IPS DF 19.7 (cell line): ENCODE results near the gene MAD2L2.

Experiments used
- DNase-seq: peaks from one replicate; pipeline ENCODE4 v3.0.0-alpha.2; 2013; ENCODE audit warnings: low read depth, low spot score

MAD2L2 gene

GRCh38 chr1:11681071-11681771, at the start of gene MAD2L2:
Gene MAD2L2, minus strand, starts transcription at chr1:11681148. Its CDS starts 547 bp downstream, at chr1:11680601.
- no peak for DNase-seq

DNA sequence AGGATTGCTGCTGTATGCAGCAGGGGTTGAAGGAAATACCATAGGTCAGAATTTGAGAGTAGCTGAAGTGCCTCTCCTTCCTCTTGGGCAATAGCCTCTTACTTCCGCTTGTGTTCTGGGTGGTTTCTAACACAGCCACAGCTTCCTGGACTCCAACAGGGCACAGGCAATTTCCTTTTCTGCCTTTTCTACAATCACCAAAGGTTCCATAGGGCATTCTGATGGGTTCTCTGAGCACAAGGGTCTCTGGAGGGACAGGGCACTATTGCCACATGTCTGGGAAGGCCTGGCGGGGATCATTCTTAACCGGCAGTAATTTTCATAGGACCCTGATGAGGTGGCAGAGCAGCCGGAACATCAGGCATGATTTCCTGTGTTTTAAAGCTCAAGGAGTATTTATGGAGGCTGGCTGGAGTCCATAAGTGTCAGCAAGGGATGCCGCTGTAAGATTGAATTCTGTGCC, 49.5 kb upstream of the MAD2L2 start:
- no peak for DNase-seq

- no peak for DNase-seq
Observed at GRCh38 chr1:11729498-11730428, 48.8 kb upstream of the MAD2L2 start.

DNA sequence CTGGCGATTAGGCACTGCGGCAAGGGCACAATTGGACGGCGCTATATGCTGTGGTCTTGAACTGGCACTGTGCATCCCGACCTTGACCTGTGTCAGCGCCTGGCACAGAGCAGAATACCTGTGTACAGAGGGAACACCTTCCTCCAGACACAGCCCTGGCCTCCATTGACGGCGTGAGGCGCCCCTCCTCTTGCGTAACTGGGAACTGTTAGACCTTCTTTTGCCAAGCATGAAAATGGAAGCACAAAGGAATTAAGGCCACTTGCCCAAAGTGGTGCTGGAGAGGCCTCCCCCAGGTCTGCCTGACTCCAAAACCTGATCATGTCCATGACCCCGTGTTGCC, 48.2 kb upstream of the MAD2L2 start:
- DNase-seq: no peak

GRCh38 chr1:11728126-11728806, 47.3 kb upstream of the MAD2L2 start:
- DNase-seq: no peak

DNA sequence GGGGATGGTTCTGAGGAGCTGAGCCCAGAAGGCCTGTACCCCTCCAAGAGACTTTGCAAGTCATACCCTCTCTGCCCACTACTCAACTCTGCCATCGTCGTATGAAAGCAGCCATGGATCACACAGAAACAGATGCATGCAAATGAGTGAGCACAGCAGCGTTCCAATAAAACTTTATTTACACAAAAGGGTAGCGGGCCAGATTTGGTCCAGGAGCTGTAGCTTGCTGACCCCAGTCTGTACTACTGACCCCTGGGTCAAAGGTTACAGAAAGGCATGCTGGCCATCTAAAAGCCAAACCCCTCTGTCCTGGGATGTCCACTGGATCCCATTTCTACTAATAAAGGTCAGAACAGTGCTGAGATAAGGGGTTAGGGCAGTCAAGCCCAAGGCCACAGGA, 46.2 kb upstream of the MAD2L2 start:
- no peak for DNase-seq

GRCh38 chr1:11725616-11726015, 44.7 kb upstream of the MAD2L2 start:
- DNase-seq: no peak

DNA sequence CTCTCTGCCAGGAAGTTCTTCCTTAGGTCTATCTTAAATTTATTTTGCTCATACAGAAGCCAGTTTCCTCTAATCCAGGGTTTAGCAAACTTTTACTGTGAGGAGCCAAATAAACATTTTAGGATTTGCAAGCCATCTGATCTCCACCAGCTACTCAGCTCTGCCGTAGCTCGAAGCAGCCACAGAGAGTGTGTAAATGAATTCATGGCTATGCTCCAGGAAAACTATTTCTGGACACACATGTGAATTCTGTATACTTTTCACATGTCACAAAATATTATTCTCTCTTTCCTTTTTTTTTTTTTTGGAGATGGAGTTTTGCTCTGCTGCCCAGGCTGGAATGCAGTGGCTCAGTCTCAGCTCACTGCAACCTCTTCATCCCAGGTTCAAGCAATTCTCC, 41.6 kb upstream of the MAD2L2 start:
- no peak for DNase-seq

DNA sequence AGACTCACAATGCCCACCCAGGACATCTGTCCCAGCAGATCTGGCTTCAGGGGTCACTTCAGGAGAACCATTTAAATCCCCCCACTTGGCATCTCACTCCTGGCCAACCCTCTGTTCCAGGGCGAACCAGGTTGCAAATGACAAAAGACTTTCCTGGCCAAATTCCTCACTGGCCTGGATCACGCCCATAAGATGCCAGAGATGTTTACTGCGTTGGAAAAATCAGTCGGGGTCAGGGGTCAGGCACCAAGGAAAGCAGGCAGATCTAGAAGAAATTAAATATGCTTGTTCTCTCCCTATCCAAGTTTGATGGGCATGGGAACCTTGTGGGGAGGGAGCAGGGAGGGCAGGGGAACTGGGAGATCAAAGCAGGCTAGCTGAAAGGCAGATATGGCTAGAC, 40.4 kb upstream of the MAD2L2 start:
- no peak for DNase-seq

- no peak for DNase-seq
Observed at GRCh38 chr1:11720525-11720924, 39.6 kb upstream of the MAD2L2 start.

DNA sequence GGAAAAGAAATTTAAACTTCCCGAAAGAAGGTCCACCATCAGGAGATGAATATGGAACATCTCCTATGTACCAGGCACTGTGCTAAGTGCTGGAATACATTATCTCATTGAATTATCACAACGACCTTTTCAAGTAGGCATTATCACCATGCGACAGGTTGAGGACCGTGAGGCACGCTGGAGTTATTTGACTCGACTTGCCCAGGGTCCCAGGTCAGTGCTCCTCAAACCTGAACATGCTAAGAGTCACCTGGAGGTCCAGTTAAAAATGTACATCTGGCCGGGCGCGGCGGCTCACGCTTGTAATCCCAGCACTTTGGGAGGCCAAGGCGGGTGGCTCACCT, 39.1 kb upstream of the MAD2L2 start:
- no peak for DNase-seq

DNA sequence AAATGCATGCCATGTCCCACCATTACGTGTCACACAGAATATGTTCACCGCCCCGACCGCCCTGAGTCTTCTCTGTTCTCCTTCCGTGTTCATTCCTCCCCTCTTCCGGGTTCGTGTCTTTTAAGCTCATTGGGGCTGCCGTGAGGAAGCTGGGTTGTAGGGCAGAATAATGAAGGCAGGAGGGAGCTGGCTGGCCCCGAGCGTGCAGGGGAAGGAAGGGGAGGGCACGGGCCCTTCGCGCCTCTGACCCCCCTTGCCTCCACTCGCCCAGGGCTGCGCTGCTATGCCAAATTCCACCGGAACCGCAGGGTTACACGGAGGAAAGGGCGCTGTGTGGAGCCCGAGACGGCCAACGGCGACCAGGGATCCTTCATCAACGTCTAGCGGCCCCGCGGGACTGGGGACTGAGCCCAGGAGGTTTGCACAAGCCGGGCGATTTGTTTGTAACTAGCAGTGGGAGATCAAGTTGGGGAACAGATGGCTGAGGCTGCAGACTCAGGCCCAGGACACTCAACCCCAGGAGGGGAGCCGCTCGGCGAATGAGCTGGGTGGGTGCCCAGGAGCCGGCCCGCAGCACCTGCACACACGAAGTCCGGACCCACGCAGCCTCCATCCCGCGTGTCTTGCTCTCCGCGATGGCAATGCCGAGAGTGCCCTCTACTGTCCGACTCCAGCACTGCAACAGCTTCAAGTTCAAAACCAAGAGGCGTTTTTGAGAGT, 38.5 kb upstream of the MAD2L2 start:
- DNase-seq: no peak

DNA sequence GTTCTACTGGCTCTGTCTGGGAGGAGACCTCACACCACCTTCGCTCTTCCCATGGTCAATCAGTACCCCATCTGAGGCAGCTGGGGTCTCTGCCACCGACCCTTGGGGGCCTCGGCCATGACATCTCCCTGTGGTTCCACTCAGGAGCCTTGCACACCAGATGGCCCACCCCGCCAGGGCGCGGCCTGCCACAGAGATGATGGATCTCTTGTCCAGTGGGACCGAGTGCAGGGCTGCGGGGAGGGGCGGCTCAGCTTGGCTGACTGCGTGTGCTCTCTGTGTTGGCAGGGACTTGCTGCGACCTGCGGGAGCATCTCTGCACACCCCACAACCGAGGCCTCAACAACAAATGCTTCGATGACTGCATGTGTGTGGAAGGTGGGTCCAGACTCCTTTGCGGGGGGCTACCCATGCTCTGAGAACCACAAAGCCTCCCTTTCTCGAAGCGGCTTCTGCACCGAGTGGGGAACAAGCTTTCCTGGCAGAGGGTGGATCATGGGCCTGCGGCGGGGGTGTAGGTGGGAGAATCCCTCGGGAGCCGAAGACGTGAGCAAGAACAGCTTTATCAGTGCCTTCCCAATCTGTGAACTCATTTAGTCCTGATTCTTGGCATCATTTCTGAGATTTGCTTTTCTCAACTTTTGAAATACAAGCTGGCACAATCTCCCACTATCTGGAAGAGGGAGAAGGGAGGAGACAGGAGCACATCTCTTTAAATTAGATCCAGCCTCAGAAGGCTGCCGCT, 34.1 kb upstream of the MAD2L2 start:
- DNase-seq: no peak

- DNase-seq: no peak
Observed at GRCh38 chr1:11713095-11713494, 32.1 kb upstream of the MAD2L2 start.

- no peak for DNase-seq
Observed at GRCh38 chr1:11712285-11712684, 31.3 kb upstream of the MAD2L2 start.

DNA sequence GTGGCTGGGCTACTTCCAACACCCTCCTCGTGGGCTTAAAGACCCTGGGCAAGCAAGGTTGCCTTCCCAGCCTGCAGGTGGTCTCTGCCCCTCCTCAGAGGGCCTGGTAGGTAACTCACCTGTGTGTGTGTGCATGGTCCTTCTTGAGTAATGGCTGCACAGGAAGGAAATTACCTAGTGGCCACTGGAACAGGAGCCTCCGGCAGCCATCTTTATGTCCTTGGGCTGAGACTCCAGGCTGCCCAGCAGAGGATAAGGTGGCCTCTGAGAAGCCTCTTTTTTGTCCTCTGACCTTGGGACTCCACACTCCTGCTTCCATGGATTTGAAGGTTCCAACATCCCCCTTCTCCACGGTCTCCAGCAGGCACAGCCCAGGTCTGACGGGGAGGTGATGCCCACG, 30.5 kb upstream of the MAD2L2 start:
- DNase-seq: no peak

DNA sequence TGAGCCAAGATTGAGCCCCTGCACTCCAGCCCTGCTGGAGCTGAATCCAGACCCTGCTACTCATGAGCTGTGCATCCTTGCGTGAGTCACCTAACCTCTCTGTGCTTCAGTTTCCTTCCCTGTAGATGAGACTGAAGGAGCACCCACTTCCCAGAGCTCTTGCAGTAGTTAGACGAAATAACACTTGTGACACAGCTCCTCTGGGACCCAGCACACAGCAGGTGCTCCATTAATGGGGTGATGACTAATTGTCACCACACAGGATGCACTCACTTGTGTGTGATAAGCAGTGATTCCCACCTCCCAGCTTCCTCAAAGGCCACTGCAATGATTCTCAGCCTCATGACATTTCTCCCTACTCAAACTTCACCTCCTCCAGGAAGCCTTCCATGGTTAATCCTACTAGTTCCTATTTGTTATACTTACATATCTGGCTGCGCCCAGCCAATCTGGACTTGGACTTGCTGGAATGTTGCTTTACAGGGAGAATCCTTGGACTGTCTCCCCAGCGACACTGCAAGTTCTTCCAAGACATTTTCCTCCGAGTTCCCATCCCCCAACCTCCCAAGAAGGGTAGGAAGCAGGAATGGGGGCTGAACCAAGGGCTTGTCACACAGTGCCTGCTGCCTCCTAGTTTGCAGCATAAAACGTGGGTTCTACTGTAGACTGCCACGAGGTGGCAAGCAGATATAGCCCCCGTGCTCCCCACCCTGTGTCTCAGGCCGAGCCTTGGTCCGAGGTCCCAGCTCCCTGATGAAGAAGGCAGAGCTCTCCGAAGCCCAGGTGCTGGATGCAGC, 27.8 kb upstream of the MAD2L2 start:
- no peak for DNase-seq

- no peak for DNase-seq
Observed at GRCh38 chr1:11707621-11708276, 26.8 kb upstream of the MAD2L2 start.

DNA sequence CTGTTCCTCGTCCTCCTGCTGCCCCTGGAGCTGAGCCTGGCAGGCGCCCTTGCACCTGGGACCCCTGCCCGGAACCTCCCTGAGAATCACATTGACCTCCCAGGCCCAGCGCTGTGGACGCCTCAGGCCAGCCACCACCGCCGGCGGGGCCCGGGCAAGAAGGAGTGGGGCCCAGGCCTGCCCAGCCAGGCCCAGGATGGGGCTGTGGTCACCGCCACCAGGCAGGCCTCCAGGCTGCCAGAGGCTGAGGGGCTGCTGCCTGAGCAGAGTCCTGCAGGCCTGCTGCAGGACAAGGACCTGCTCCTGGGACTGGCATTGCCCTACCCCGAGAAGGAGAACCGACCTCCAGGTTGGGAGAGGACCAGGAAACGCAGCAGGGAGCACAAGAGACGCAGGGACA, 25.3 kb upstream of the MAD2L2 start:
- DNase-seq: no peak

- no peak for DNase-seq
Observed at GRCh38 chr1:11705596-11705995, 24.6 kb upstream of the MAD2L2 start.
